ENCODE results near the gene EFNB3.

Gene EFNB3

GRCh38 chr17:7701681-7702080 lies 3.3 kb upstream of the EFNB3 start:
- no peak for TF ChIP-seq CTCF (IDR thresholded peaks at IDR 0.05; ENCODE audit: extremely low read depth, missing control alignments)
- DNase-seq (ENCODE audit: low spot score), result no peak

GRCh38 chr17:7702776-7703175 lies 2.2 kb upstream of the EFNB3 start:
- DNase-seq (ENCODE audit: low spot score), result no peak
- TF ChIP-seq CTCF (IDR thresholded peaks at IDR 0.05; ENCODE audit: extremely low read depth, missing control alignments), result no peak

- no peak for TF ChIP-seq CTCF (IDR thresholded peaks at IDR 0.05; ENCODE audit: extremely low read depth, missing control alignments)
- DNase-seq (ENCODE audit: low spot score), result no peak
Measured at GRCh38 chr17:7703584-7704479, 1.2 kb upstream of the EFNB3 start.

GRCh38 chr17:7705269-7706255 lies 560 bp downstream of the EFNB3 start:
- no peak for DNase-seq (ENCODE audit: low spot score)
- TF ChIP-seq CTCF (IDR thresholded peaks at IDR 0.05; ENCODE audit: extremely low read depth, missing control alignments), result no peak

GRCh38 chr17:7706631-7707354 lies 1.8 kb downstream of the EFNB3 start:
- TF ChIP-seq CTCF (IDR thresholded peaks at IDR 0.05; ENCODE audit: extremely low read depth, missing control alignments), result no peak
- no peak for DNase-seq (ENCODE audit: low spot score)

GRCh38 chr17:7707446-7707845 lies 2.4 kb downstream of the EFNB3 start:
- no peak for TF ChIP-seq CTCF (IDR thresholded peaks at IDR 0.05; ENCODE audit: extremely low read depth, missing control alignments)
- DNase-seq (ENCODE audit: low spot score), result no peak
